GM12878 (cell line): ENCODE measurements around the gene NXF2. TPM values are rescaled to one million over a fixed set of nuclear protein-coding genes. Genes with fewer than 3 reads are reported as not detected.

Experiments used
- ATAC-seq: fragments of 200-7000 bp; cut with Tn5 transposase; 3 replicates; pipeline ENCODE4 v1.9.1; 2020; ENCODE audit warnings: mild to moderate bottlenecking, moderate library complexity
- BruUV-seq: library from RNA; stranded (reverse); fragments of 400-500 nt; replicated peaks from 2 replicates; lab custom pipeline; 2021; lab: Mats Ljungman, UMichigan
- CTCF ChIA-PET: fragments of 300-600 bp; sonication (Branson Sonifier 250); formaldehyde crosslinking; extraction: SDS; loops from one replicate; lab custom pipeline; 2021; ENCODE audit warnings: inconsistent platforms; lab: Yijun Ruan, JAX
- POLR2A ChIA-PET: fragments of 350-600 bp; formaldehyde crosslinking; extraction: SDS; loops from one replicate; lab custom pipeline; 2021; ENCODE audit warnings: inconsistent platforms; lab: Charles Lee
- RAD21 ChIA-PET: fragments of 300-600 bp; sonication (Branson Sonifier 250); formaldehyde crosslinking; loops from one replicate; lab custom pipeline; 2023; ENCODE audit warnings: antibody characterized with exemption; ENCODE audit not compliant: unreplicated experiment; lab: Charles Lee
- SMC1A ChIA-PET: fragments of 300-600 bp; sonication (Branson Sonifier 250); formaldehyde crosslinking; loops from one replicate; lab custom pipeline; 2023; ENCODE audit not compliant: unreplicated experiment, uncharacterized antibody; lab: Charles Lee
- DNase-seq: peaks from one replicate; pipeline ENCODE4 v3.0.0-alpha.2; 2011; ENCODE audit warnings: low read depth, low spot score
- FAIRE-seq: peaks from 3 replicates; lab custom pipeline; 2011; peaks lifted over from hg19 to GRCh38; lab: Jason Lieb, UNC
- H2AFZ ChIP-seq: 2 replicates; pipeline ENCODE4 v1.6.0; 2011; ENCODE audit warnings: low read depth, low read length, control low read depth; ENCODE audit not compliant: control insufficient read depth
- H3K27ac ChIP-seq: 2 replicates; pipeline ENCODE4 v1.5.1; 2011; ENCODE audit warnings: control low read depth; ENCODE audit not compliant: control insufficient read depth, insufficient read depth
- H3K27me3 ChIP-seq, 2 experiments: replicated peaks in 1 of 2; 2 replicates each; pipeline versions ENCODE4 v1.6.0 to v1.6.1; 2011; ENCODE audit warnings: low read length in 1 of 2; ENCODE audit not compliant: control insufficient read depth in 2 of 2, insufficient read depth in 2 of 2
- H3K36me3 ChIP-seq, 2 experiments: 2 replicates each; pipeline ENCODE4 v1.5.1; 2011; ENCODE audit warnings: low read length in 1 of 2; ENCODE audit not compliant: control insufficient read depth in 2 of 2, insufficient read depth in 2 of 2
- H3K4me1 ChIP-seq: 2 replicates; pipeline ENCODE4 v1.6.1; 2011; ENCODE audit warnings: mild to moderate bottlenecking, low read length, moderate library complexity, mixed read lengths; ENCODE audit not compliant: control insufficient read depth, insufficient read depth
- H3K4me2 ChIP-seq: 2 replicates; pipeline ENCODE4 v1.6.0; 2011; ENCODE audit warnings: control low read depth; ENCODE audit not compliant: control insufficient read depth, insufficient read depth
- H3K4me3 ChIP-seq: fragments of 200-600 bp; sonication (generic); 2 replicates; pipeline ENCODE4 v1.5.1; 2016
- H3K79me2 ChIP-seq: 2 replicates; pipeline ENCODE4 v1.6.0; 2011; ENCODE audit warnings: low read length; ENCODE audit not compliant: control insufficient read depth, insufficient read depth
- H3K9ac ChIP-seq: 2 replicates; pipeline ENCODE4 v1.8.0; 2011; ENCODE audit warnings: low read length, control low read depth, mixed read lengths; ENCODE audit not compliant: control insufficient read depth, insufficient read depth
- H3K9me3 ChIP-seq: replicated peaks from 3 replicates; pipeline ENCODE4 v1.5.1; 2011; ENCODE audit warnings: mild to moderate bottlenecking, low read length; ENCODE audit not compliant: control insufficient read depth, insufficient read depth
- H4K20me1 ChIP-seq: 2 replicates; pipeline ENCODE4 v1.6.0; 2011; ENCODE audit not compliant: control insufficient read depth, insufficient read depth
- EZH2 ChIP-seq: IDR thresholded peaks from 2 replicates; pipeline ENCODE4 v1.6.1; 2012; ENCODE audit warnings: low read depth, mild to moderate bottlenecking, control low read depth, inconsistent platforms, low read length, borderline replicate concordance; ENCODE audit not compliant: control insufficient read depth
- FOXK2 ChIP-seq: fragments of 450-650 bp; IDR thresholded peaks from 2 replicates; pipeline ENCODE4 v1.6.1; 2017; ENCODE audit warnings: mild to moderate bottlenecking, moderate library complexity
- HDAC6 ChIP-seq: fragments of 200-600 bp; sonication (generic); IDR thresholded peaks from one replicate; pipeline ENCODE4 v1.8.0; 2017; ENCODE audit warnings: antibody characterized with exemption; ENCODE audit not compliant: unreplicated experiment
- IRF3 ChIP-seq: fragments of 450-650 bp; IDR thresholded peaks from 2 replicates; pipeline ENCODE4 v1.6.1; 2014; ENCODE audit warnings: mild to moderate bottlenecking
- JUND ChIP-seq: IDR thresholded peaks from 2 replicates; pipeline ENCODE4 v1.6.1; 2012; ENCODE audit warnings: low read depth, mild to moderate bottlenecking, low read length, improper control_type of control experiment, moderate library complexity
- NKRF ChIP-seq: fragments of 450-650 bp; conservative IDR thresholded peaks from 2 replicates; pipeline ENCODE4 v1.6.1; 2017; ENCODE audit warnings: mild to moderate bottlenecking, moderate library complexity
- SREBF2 ChIP-seq: IDR thresholded peaks from 2 replicates; pipeline ENCODE4 v1.6.1; 2012; ENCODE audit warnings: mild to moderate bottlenecking, low read length
- TCF3 ChIP-seq: IDR thresholded peaks from 2 replicates; pipeline ENCODE4 v1.6.1; 2012; ENCODE audit warnings: low read depth, mild to moderate bottlenecking, low read length, borderline replicate concordance; ENCODE audit not compliant: insufficient read depth
- TCF7 ChIP-seq: IDR thresholded peaks from 2 replicates; pipeline ENCODE4 v1.6.1; 2014; ENCODE audit warnings: antibody characterized with exemption, borderline replicate concordance
- ZBTB33 ChIP-seq: fragments of 450-650 bp; IDR thresholded peaks from 2 replicates; pipeline ENCODE4 v1.6.1; 2017; ENCODE audit warnings: mild to moderate bottlenecking
- WGBS: methylation state at CpG from one replicate; pipeline ENCODE4 v1.1.6; 2016; ENCODE audit warnings: low lambda C conversion rate; ENCODE audit not compliant: insufficient replicate concordance, insufficient coverage; ENCODE audit errors: missing lambda C conversion rate; 5-methylcytosine and 5-hydroxymethylcytosine counted together
- in situ Hi-C: fragments of 300-500 bp; cut with MboI; formaldehyde crosslinking; loops from 9 replicates; pipeline ENCODE4 v1.14.3; 2018; ENCODE audit warnings: mixed read lengths
- intact Hi-C: fragments of 100-400 bp; cut with micrococcal nuclease; formaldehyde crosslinking; loops from one replicate; pipeline ENCODE4 v1.14.2; 2022; ENCODE audit not compliant: unreplicated experiment
- polyA plus RNA-seq, 11 experiments: library from polyadenylated mRNA; depleted of rRNA in 4 of 11; unstranded in 6 of 11; stranded (reverse) in 5 of 11; fragments of >200 nt; fragmentation: Nextera tagmentation in 4 of 11; fragmentation: Illumina TruSeq in 1 of 11; extraction: Ambion mirVana in 4 of 11; extraction: Trizol in 1 of 11; gene quantifications; 1 replicate in 1 of 11; 2 replicates in 10 of 11; pipeline versions ENCODE4 v1.2.1 to v1.2.3, GENCODE V29; 2011 to 2016; ENCODE audit warnings: inconsistent platforms in 2 of 11, missing spikeins in 2 of 11, low read depth in 1 of 11
- total RNA-seq, 4 experiments: library from RNA; depleted of rRNA in 3 of 4; stranded (reverse); fragments of >200 nt in 3 of 4; fragmentation: Illumina TruSeq in 1 of 4; extraction: Trizol in 1 of 4; gene quantifications; 2 replicates each; pipeline versions ENCODE4 v1.2.1 to v1.2.3, GENCODE V29; 2013 to 2021

NXF2 gene
- total and polyA plus RNA-seq, 10 of the 15 experiments (the other 5 are each of a cell fraction or from before 2014, with no cell fraction given), result not detected

- Histone ChIP-seq H3K4me3 (no peak overlapping the region), H3K4me2 (no peak overlapping the region)
- SMC1A ChIA-PET, result no interaction called here
Measured at GRCh38 chrX:102339312-102340298, 92.6 kb downstream of the NXF2 start.

More at GRCh38 chrX:102339312-102340298, 92.6 kb downstream of the NXF2 start:
- ChIA-PET CTCF (no interaction called here), POLR2A (no interaction called here), RAD21 (no interaction called here)
- H3K79me2 ChIP-seq, result no peaks in the 10 kb centered on the region
- H3K4me1 ChIP-seq, result no peaks in the 10 kb centered on the region
- no TSS peak for BruUV-seq
- H3K9ac ChIP-seq, result no peak overlapping the region
- intact Hi-C loops (no loop called here), in situ Hi-C loops (no loop called here)
- no peak for TF ChIP-seq TCF3
- TF ChIP-seq IRF3, result no peak
- TF ChIP-seq JUND, result no peak
- no peak for TF ChIP-seq ZBTB33
- TF ChIP-seq FOXK2, result no peak
- no peak for TF ChIP-seq HDAC6
- TF ChIP-seq EZH2, result no peak
- TF ChIP-seq SREBF2, result no peak
- TF ChIP-seq TCF7, result no peak
- TF ChIP-seq NKRF, result no peak
- no peaks in the 10 kb centered on the region for H4K20me1 ChIP-seq
- 37% methylated on average over 17 of the region's 19 CpGs for WGBS
- FAIRE-seq, result no peak
- no peak overlapping the region for H3K27ac ChIP-seq
- no peaks in the 10 kb centered on the region for H3K9me3 ChIP-seq
- no peak for DNase-seq
- no peak overlapping the region for H2AFZ ChIP-seq
- no peaks in the 10 kb centered on the region for H3K27me3 ChIP-seq
- peak; percentile 47 for ATAC-seq
- no peaks in the 10 kb centered on the region for H3K36me3 ChIP-seq
